Mucosa of rectum (tissue), 2 donors: Measurements from ENCODE around the gene SS18.

ENCODE experiments used
- H3K27ac ChIP-seq, 2 donors: one replicate each; pipeline ENCODE4 v1.7.0; 2013; ENCODE audit warnings: inconsistent platforms in 2 of 2, low read depth in 2 of 2, low read length in 2 of 2
- H3K27me3 ChIP-seq, 2 donors: one replicate each; pipeline ENCODE4 v1.7.0; 2013; ENCODE audit warnings: low read length in 2 of 2; ENCODE audit not compliant: control insufficient read depth in 2 of 2, insufficient read depth in 2 of 2
- H3K36me3 ChIP-seq, 2 donors: one replicate each; pipeline ENCODE4 v1.7.0; 2013; ENCODE audit warnings: low read length in 2 of 2; ENCODE audit not compliant: control insufficient read depth in 2 of 2, insufficient read depth in 2 of 2
- H3K4me1 ChIP-seq, 2 donors: one replicate each; pipeline ENCODE4 v1.7.0; 2013; ENCODE audit warnings: low read length in 2 of 2, mild to moderate bottlenecking in 1 of 2; ENCODE audit not compliant: control insufficient read depth in 2 of 2, insufficient read depth in 2 of 2
- H3K4me3 ChIP-seq, 2 donors: one replicate each; pipeline ENCODE4 v1.7.0; 2013; ENCODE audit warnings: low read length in 2 of 2
- H3K9ac ChIP-seq, 2 donors: one replicate each; pipeline ENCODE4 v1.7.0; 2013; ENCODE audit warnings: low read length in 2 of 2, low read depth in 1 of 2, mild to moderate bottlenecking in 1 of 2
- H3K9me3 ChIP-seq, 2 donors: one replicate each; pipeline ENCODE4 v1.7.0; 2013; ENCODE audit warnings: low read length in 2 of 2; ENCODE audit not compliant: control insufficient read depth in 2 of 2
- donor health status: healthy.
- donor health status: Normal muscosa, but diverticular disease.

SS18 gene

DNA sequence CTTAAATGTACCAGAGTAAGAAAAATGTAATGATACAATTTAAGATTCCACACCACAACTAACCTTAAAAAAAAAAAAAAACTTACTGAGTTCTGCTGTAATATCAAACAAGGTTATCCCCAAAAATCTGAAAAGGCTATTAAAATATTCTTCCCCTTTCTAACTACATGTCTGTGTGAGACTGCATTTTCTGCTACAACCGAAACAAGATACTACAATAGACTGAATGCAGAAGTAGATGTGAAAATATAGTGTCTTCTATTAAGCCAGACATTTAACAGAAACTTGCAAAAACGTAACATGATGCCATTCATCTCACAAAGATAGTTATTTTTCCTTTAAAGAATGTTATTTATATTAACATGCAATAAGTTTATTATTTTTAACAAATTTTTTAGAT, 16.2 kb downstream of the SS18 start:
- Histone ChIP-seq H3K9me3 (peaks cover 0 to 4% of the 10 kb centered on the region in 2 donors), H3K36me3 (peaks cover 22 to 24% of the 10 kb centered on the region in 2 donors), H3K27me3 (no peaks in the 10 kb centered on the region), H3K27ac (no peak overlapping the region), H3K4me3 (no peak overlapping the region), H3K4me1 (no peaks in the 10 kb centered on the region), H3K9ac (no peak overlapping the region)

DNA sequence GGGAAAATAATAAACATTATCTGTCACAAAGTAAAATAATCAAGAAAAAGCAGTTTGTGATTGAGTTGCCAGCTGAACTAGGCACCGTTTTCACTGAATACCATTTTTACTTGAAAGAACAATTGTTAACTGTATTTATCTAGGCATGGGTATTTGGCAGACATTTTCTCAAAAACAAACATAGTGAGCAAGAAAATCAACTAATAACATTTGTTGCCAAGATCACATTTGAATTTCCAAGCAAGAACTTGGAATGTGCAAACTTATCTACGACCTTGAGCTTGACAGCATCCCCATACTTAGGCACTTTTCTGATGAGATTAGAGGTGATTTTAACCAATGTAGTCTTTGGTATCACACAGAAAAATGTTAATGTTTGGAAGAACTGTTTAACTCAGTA, 16.7 kb downstream of the SS18 start:
- Histone ChIP-seq H3K9me3 (peaks cover 0 to 4% of the 10 kb centered on the region in 2 donors), H3K36me3 (peaks cover 22 to 27% of the 10 kb centered on the region in 2 donors), H3K4me1 (no peaks in the 10 kb centered on the region), H3K27me3 (no peaks in the 10 kb centered on the region), H3K27ac (no peak overlapping the region), H3K4me3 (no peak overlapping the region), H3K9ac (no peak overlapping the region)

DNA sequence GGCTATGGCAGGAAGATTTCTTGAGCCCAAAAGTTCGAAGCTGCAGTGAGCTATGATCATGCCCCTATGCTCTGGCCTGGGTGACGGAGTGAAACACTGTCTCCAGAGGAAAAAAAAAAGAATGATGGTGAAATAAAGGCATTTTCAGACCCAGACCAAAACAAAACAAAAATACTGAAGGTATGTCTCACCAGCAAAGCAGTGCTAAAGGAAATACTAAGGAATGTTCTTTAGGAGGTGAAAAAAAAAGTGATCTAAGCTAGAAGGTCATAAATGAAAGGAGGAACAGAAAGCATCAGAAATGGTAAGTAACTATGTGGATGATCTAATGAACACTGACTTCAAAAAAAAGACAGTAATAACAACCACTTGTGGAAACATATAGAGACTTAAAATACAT, 18.7 kb downstream of the SS18 start:
- Histone ChIP-seq H3K4me3 (no peak overlapping the region), H3K9ac (no peak overlapping the region), H3K36me3 (peaks cover 26 to 31% of the 10 kb centered on the region in 2 donors), H3K4me1 (no peaks in the 10 kb centered on the region), H3K27me3 (no peaks in the 10 kb centered on the region), H3K9me3 (peaks cover 0 to 4% of the 10 kb centered on the region in 2 donors), H3K27ac (no peak overlapping the region)

- Histone ChIP-seq H3K9ac (no peak overlapping the region), H3K27ac (no peak overlapping the region), H3K27me3 (no peaks in the 10 kb centered on the region), H3K4me1 (no peaks in the 10 kb centered on the region), H3K9me3 (peaks cover 0 to 4% of the 10 kb centered on the region in 2 donors), H3K4me3 (no peak overlapping the region), H3K36me3 (peaks cover 29 to 35% of the 10 kb centered on the region in 2 donors)
Measured at GRCh38 chr18:26071020-26071419, 19.4 kb downstream of the SS18 start.

DNA sequence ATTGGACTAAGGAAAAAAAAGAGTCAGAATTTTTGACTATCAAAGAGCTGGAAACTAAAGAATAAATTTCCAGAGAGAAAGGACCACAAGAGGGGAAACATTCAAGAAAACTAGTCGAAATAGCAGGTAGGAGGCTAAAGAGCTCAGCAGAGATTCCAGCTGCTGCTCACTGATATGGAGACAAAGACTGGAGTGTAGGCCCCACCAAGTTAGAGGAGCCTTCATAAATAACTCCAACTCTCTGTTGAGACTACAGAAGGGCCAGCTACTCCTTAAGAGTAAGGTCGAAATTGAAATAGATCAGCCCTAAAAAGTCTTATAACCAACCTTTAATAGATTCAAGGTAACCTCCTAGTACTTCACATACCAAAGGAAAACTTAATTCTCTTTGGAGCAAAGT, 31.1 kb downstream of the SS18 start:
- Histone ChIP-seq H3K36me3 (peaks cover 14 to 22% of the 10 kb centered on the region in 2 donors), H3K27ac (no peak overlapping the region), H3K9ac (no peak overlapping the region), H3K27me3 (no peaks in the 10 kb centered on the region), H3K4me3 (no peak overlapping the region), H3K4me1 (no peaks in the 10 kb centered on the region), H3K9me3 (no peaks in the 10 kb centered on the region)

DNA sequence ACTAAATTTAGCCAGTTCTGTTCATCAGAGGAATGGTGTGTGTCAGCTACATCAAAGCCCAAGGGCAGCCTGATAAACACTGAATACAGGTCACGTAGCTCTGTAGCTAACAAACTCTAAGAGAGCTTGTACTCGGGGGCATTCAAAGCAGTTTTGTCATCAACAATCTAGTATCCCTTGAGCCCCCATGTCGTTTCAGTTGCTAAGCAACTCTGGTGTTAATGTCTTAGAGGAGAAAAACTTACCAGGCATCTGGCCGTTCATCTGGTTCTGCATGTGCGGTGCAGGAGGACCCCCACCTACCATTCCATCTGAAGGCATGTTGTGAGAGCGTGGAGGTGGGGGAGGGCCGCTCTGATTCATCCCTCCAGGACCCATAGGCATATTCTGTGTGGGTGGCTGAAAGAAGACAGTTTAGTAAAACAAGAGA, 33.1 kb downstream of the SS18 start:
- H3K4me3 ChIP-seq, result no peak overlapping the region
- H3K4me1 ChIP-seq, result no peaks in the 10 kb centered on the region
- no peak overlapping the region for H3K27ac ChIP-seq
- no peaks in the 10 kb centered on the region for H3K27me3 ChIP-seq
- H3K36me3 ChIP-seq, result peaks cover 24 to 26% of the 10 kb centered on the region in 2 donors
- no peak overlapping the region for H3K9ac ChIP-seq
- no peaks in the 10 kb centered on the region for H3K9me3 ChIP-seq

GRCh38 chr18:26056291-26056690, 34.1 kb downstream of the SS18 start:
- Histone ChIP-seq H3K9me3 (no peaks in the 10 kb centered on the region), H3K27me3 (no peaks in the 10 kb centered on the region), H3K4me3 (no peak overlapping the region), H3K9ac (no peak overlapping the region), H3K4me1 (no peaks in the 10 kb centered on the region), H3K36me3 (peaks cover 28% of the 10 kb centered on the region in 2 donors), H3K27ac (no peak overlapping the region)

DNA sequence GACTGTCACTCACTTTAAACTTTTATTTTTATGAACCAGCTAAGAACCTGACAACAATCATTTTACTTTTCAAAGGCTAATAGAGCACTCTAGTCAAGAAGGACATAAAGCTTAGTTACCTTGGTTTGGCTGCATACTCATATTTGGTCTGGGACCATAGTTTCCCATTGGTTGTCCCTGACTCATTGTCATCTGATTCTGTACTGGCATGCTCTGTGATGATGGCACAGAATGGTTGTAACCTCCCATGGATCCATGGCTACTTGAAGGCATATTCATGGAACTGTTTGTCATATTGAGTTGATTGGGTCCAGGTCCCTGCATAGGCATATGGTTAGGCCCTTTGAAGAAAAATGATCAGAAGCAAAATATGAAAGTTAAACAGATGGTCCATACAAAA, 37.9 kb downstream of the SS18 start:
- no peak overlapping the region for H3K4me3 ChIP-seq
- no peaks in the 10 kb centered on the region for H3K9me3 ChIP-seq
- peaks cover 28 to 34% of the 10 kb centered on the region in 2 donors for H3K36me3 ChIP-seq
- H3K27ac ChIP-seq, result no peak overlapping the region
- no peak overlapping the region for H3K9ac ChIP-seq
- no peaks in the 10 kb centered on the region for H3K27me3 ChIP-seq
- no peaks in the 10 kb centered on the region for H3K4me1 ChIP-seq

- no peak overlapping the region for H3K9ac ChIP-seq
- no peaks in the 10 kb centered on the region for H3K4me1 ChIP-seq
- no peaks in the 10 kb centered on the region for H3K9me3 ChIP-seq
- H3K4me3 ChIP-seq, result no peak overlapping the region
- peaks cover 24 to 27% of the 10 kb centered on the region in 2 donors for H3K36me3 ChIP-seq
- no peak overlapping the region for H3K27ac ChIP-seq
- H3K27me3 ChIP-seq, result no peaks in the 10 kb centered on the region
Measured at GRCh38 chr18:26051843-26052242, 38.6 kb downstream of the SS18 start.

DNA sequence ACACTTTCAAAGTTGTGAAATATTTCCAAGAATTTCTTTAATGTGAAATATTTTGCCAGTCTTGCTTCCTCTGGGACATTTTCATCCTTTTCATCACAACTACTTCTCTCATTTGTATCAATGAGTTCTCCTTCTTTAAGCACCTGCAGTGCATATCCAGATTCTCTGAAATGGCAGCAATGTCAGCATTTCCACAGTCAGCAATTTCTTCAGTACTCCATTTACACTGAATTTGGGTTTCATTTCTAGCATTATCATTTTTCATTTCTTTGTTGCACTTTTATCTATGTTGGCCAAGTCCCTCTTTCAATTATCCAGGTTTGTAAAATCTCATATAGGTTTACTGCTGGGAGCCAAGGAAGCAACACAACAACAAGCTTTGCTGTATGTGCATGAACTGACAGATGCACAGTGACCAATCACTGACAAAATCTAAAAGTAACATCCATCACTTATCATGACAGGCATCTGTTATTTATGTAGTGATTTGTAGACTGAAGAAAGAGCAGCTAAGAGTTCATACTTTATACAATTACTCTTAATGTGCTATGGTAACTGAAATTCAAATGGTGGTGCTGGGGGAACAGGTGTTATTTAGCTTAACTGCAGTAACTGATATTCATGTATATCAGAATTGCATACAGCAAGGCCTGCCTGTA, 43.9 kb downstream of the SS18 start:
- Histone ChIP-seq H3K27me3 (no peaks in the 10 kb centered on the region), H3K4me3 (no peak overlapping the region), H3K9ac (no peak overlapping the region), H3K9me3 (no peaks in the 10 kb centered on the region), H3K27ac (no peak overlapping the region), H3K36me3 (peaks cover 4 to 17% of the 10 kb centered on the region in 2 donors), H3K4me1 (no peaks in the 10 kb centered on the region)
